ENCODE data around the gene TTLL8.

TTLL8 gene

GRCh38 chr22:50058061-50058905, at the start of gene TTLL8:
Gene TTLL8, minus strand, starts transcription at chr22:50058298.
- DNase-seq (ENCODE audit: low read depth) = no peak
- no peak for TF ChIP-seq CTCF (IDR thresholded peaks at IDR 0.05; ENCODE audit: low read depth, low read length, missing control alignments)
- no peak within 1 kb of the TSS for H3K4me3 ChIP-seq (ENCODE audit: low read depth, low read length)

GRCh38 chr22:50107529-50107928, 49.4 kb upstream of the TTLL8 start:
- no peak overlapping the region for H3K4me3 ChIP-seq (ENCODE audit: low read depth, low read length)
- no peak for DNase-seq (ENCODE audit: low read depth)
- TF ChIP-seq CTCF (IDR thresholded peaks at IDR 0.05; ENCODE audit: low read depth, low read length, missing control alignments) = no peak

DNA sequence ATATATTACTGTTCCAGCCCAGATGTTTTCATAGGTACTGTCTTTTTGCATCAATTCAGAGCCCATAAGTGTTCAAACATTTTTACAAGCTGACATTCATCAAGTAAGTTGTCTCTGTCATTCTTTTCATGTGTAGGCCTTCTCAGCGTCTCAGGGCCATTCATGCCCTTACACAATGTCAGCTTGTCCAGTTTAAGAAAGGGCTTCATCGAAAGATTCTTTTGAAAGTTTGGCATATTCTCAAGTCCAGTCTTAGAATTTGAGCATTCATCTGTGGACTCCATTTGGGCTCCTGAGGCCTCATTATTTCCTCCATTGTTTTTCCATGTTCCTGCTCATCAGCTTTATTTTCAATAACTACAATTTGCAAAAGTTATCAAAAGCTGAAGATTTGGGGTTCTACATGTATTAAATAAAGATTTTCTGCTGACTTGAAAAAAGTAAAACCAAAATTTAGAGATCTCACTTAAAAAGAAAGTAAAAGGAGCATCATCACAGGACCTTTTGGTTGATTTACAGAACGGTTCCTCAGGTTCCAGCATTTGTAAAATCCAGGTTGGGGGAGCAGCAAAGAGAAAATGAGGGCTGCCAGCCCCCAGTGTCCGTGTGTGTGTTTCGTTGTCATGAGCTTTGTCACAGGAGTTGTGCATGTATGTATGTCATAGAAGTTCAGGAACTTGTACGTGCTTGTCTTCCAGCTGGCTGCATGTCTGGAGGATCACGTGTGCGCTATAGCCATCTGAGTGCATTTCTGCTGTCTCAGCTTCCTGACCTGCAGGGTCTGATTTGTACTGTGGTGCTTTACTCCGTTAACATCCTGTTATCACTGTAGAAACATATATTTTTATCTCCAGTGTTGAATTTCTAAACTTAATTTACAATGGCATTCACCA, 47.4 kb upstream of the TTLL8 start:
- no peak for TF ChIP-seq CTCF (IDR thresholded peaks at IDR 0.05; ENCODE audit: low read depth, low read length, missing control alignments)
- DNase-seq (ENCODE audit: low read depth) = no peak
- no peak overlapping the region for H3K4me3 ChIP-seq (ENCODE audit: low read depth, low read length)

DNA sequence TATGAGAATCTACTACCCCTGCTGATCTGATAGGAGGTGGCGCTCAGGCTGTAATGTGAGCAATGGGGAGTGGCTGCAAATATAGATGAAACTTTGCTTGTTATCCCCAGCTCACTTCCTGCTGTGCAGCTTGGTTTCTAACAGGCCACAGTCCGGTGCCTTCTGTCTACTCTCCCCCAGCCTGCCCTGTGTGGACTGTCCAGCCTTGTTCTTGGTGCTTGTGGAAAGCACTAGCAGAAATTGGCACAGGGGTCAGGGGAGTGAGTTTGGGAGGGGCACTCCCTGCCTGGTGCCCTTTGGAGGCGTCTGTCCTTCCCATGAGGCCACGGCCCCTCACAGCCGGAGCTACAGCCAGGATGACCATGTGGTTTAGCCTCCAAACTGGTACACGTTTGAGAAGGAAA, 46.0 kb upstream of the TTLL8 start:
- no peak overlapping the region for H3K4me3 ChIP-seq (ENCODE audit: low read depth, low read length)
- no peak for DNase-seq (ENCODE audit: low read depth)
- TF ChIP-seq CTCF (IDR thresholded peaks at IDR 0.05; ENCODE audit: low read depth, low read length, missing control alignments) = no peak

GRCh38 chr22:50102946-50103345, 44.8 kb upstream of the TTLL8 start:
- TF ChIP-seq CTCF (IDR thresholded peaks at IDR 0.05; ENCODE audit: low read depth, low read length, missing control alignments) = no peak
- no peak for DNase-seq (ENCODE audit: low read depth)
- H3K4me3 ChIP-seq (ENCODE audit: low read depth, low read length) = no peak overlapping the region

GRCh38 chr22:50101870-50102565, 43.9 kb upstream of the TTLL8 start:
- no peak overlapping the region for H3K4me3 ChIP-seq (ENCODE audit: low read depth, low read length)
- no peak for DNase-seq (ENCODE audit: low read depth)
- TF ChIP-seq CTCF (IDR thresholded peaks at IDR 0.05; ENCODE audit: low read depth, low read length, missing control alignments) = no peak
